ENCODE measurements around the gene SPAG7. TPM values are rescaled to one million over a fixed set of nuclear protein-coding genes. Genes with fewer than 3 reads are reported as not detected.

The SPAG7 gene
- polyA plus RNA-seq, 1 of the 3 experiments (the other 2 are of a cell fraction), result 133 TPM

DNA sequence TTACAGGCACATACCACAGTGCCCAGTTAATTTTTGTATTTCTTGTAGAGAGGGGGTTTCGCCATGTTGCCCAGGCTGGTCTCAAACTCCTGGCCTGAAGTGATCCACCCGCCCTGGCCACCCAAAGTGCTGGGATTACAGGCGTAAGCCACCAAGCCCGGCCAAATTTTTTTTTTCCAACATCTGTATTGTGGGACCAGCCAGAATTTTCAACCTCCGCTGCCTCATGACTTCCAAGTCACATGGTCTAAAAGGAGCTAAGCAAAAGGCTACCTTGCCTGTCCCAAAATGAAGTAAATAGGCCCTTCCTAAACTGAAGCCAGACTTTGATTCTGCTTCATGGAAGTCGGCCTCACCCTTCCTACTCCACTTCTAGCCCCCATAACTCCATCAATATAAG is 4.2 kb upstream of the SPAG7 start (continued):
- TF ChIP-seq, protein P1, sequence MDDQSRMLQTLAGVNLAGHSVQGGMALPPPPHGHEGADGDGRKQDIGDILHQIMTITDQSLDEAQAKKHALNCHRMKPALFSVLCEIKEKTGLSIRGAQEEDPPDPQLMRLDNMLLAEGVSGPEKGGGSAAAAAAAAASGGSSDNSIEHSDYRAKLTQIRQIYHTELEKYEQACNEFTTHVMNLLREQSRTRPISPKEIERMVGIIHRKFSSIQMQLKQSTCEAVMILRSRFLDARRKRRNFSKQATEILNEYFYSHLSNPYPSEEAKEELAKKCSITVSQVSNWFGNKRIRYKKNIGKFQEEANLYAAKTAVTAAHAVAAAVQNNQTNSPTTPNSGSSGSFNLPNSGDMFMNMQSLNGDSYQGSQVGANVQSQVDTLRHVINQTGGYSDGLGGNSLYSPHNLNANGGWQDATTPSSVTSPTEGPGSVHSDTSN (IDR thresholded peaks at IDR 0.05), result no peak
- no peak for TF ChIP-seq TEAD4 (IDR thresholded peaks at IDR 0.05; ENCODE audit: borderline replicate concordance, insufficient read depth)
- TF ChIP-seq, protein P2, sequence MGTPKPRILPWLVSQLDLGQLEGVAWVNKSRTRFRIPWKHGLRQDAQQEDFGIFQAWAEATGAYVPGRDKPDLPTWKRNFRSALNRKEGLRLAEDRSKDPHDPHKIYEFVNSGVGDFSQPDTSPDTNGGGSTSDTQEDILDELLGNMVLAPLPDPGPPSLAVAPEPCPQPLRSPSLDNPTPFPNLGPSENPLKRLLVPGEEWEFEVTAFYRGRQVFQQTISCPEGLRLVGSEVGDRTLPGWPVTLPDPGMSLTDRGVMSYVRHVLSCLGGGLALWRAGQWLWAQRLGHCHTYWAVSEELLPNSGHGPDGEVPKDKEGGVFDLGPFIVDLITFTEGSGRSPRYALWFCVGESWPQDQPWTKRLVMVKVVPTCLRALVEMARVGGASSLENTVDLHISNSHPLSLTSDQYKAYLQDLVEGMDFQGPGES (IDR thresholded peaks at IDR 0.05; ENCODE audit: low read depth, low read length), result no peak

DNA sequence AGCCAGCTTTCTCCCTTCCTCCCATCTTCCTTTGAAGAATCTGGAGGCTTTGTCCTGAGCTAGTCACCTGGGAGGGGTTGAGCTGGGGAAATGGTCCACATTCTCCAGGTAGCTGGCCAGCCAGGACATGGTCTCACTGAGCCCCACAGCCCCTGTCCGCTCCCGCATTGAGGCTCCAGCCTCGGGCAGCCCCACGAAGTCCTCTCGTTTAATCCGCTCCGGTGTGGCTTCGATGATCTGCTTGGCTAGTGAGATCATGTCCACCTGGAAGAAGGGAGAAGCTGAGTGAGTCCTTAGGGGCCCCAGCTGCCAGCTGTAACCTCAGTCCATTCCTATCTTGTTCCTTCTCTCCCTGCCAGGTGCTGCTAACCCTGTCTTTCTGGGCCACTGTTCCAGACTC is 2.7 kb upstream of the SPAG7 start:
- Histone ChIP-seq H3K9ac (no peak overlapping the region), H3K4me2 (peak overlapping the region; percentile 97; the same call in 1 of the 2 replicates), H3K36me3 (replicated peaks in 1 of 2; ENCODE audit: control insufficient read depth in 1 of 2, insufficient read depth in 2 of 2, low read length in 1 of 2) (peaks cover 14 to 24% of the 10 kb centered on the region in 2 experiments), H3F3A (replicated peaks; ENCODE audit: insufficient read depth) (peaks cover 18% of the 10 kb centered on the region), H3K79me2 (ENCODE audit: insufficient read depth) (peaks cover 39% of the 10 kb centered on the region), H3K27me3 (ENCODE audit: insufficient read depth) (no peaks in the 10 kb centered on the region), H3K4me1 (ENCODE audit: control insufficient read depth in 1 of 2, insufficient read depth in 2 of 2, low read depth in 1 of 2, low read length in 1 of 2) (peaks cover 16 to 24% of the 10 kb centered on the region in 2 experiments; a peak in 3 of 4 replicates), H3K27ac (ENCODE audit: low read depth in 2 of 2, low read length in 1 of 2) (peak overlapping the region in 1 of 2 experiments; percentile 93; a peak in 3 of 4 replicates), H3K9me3 (no peaks in the 10 kb centered on the region), H3K4me3 (ENCODE audit: low read depth in 2 of 2, low read length in 1 of 2) (no peak overlapping the region), H3K9me2 (no peaks in the 10 kb centered on the region), H2AFZ (ENCODE audit: low read depth) (no peak overlapping the region), H4K20me1 (ENCODE audit: insufficient read depth) (no peaks in the 10 kb centered on the region)
- POLR2A ChIA-PET, result interaction anchor here (0.6 to 1.4 kb wide), 3 partner anchors 12 to 61 kb away, joined by 3 read pairs; no protein-coding TSS in a partner anchor
- TF ChIP-seq GABPA (IDR thresholded peaks at IDR 0.05; ENCODE audit: low read depth), result no peak
- TF ChIP-seq, protein P3, sequence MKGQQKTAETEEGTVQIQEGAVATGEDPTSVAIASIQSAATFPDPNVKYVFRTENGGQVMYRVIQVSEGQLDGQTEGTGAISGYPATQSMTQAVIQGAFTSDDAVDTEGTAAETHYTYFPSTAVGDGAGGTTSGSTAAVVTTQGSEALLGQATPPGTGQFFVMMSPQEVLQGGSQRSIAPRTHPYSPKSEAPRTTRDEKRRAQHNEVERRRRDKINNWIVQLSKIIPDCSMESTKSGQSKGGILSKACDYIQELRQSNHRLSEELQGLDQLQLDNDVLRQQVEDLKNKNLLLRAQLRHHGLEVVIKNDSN (IDR thresholded peaks at IDR 0.05; ENCODE audit: borderline replicate concordance, low read depth), result no peak
- TF ChIP-seq, protein P4, sequence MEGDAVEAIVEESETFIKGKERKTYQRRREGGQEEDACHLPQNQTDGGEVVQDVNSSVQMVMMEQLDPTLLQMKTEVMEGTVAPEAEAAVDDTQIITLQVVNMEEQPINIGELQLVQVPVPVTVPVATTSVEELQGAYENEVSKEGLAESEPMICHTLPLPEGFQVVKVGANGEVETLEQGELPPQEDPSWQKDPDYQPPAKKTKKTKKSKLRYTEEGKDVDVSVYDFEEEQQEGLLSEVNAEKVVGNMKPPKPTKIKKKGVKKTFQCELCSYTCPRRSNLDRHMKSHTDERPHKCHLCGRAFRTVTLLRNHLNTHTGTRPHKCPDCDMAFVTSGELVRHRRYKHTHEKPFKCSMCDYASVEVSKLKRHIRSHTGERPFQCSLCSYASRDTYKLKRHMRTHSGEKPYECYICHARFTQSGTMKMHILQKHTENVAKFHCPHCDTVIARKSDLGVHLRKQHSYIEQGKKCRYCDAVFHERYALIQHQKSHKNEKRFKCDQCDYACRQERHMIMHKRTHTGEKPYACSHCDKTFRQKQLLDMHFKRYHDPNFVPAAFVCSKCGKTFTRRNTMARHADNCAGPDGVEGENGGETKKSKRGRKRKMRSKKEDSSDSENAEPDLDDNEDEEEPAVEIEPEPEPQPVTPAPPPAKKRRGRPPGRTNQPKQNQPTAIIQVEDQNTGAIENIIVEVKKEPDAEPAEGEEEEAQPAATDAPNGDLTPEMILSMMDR (IDR thresholded peaks at IDR 0.05), result no peak
- no peak for TF ChIP-seq SIN3A (IDR thresholded peaks at IDR 0.05; ENCODE audit: borderline replicate concordance, low read depth, low read length)
- TF ChIP-seq FOXJ3 (CRISPR knock-in tag; IDR thresholded peaks at IDR 0.05), result no peak
- 89% methylated on average over 8 of the region's 8 CpGs for WGBS (ENCODE audit: low lambda C conversion rate)
- CTCF ChIA-PET, result interaction anchor here (0.7 to 6.6 kb wide), 6 partner anchors 10 to 92 kb away, joined by 3 to 52 read pairs (median 10); partner anchors contain the start of genes CAMTA2 and CHRNE
- DNase-seq, result no peak

Data from SK-N-SH (cell line).